ENCODE data around the gene FAM163B. TPM values are rescaled to one million over a fixed set of nuclear protein-coding genes. Genes with fewer than 3 reads are reported as not detected.
A peak's percentile ranks its signal among the peaks of the same experiment; 100 is the strongest.
"Not testable (repeated sequence)": the region's sequence is repeated elsewhere in the genome, so short reads cannot be mapped to it uniquely, and the experiment has no call there.

Gene FAM163B
- total and polyA plus RNA-seq, 2 experiments from 2014 or later, result 0.35 to 1.0 TPM

DNA sequence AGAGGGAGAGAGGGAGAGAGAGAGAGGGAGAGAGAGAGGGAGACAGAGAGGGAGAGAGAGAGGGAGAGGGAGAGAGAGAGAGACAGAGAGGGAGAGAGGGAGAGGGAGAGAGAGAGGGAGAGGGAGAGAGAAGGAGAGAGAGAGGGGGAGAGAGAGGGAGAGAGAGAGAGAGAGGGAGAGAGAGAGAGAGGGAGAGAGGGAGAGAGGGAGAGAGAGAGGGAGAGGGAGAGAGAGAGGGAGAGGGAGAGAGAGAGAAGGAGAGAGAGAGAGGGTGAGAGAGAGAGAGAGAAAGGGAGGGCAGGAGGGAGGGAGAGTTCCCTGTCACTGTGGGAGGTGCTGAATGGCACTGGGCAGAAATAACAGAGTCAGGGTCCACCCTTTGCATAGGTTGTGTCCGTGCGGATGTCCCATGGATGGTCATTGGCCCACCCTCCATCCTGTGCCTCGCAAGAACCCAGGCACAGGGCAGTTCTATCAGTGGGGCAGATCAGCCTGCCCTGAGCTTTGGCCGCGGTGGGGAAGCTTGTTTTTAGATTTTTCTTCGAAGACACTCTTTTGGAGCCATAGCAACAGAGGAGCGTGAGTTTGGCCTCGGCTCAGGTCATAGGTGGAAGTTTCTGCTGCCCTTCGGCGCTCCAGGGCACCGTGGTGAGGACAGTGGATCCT is 44.6 kb downstream of the FAM163B start:
- 88% methylated on average over 11 of the region's 11 CpGs for WGBS (ENCODE audit: low lambda C conversion rate, missing lambda C conversion rate)
- Histone ChIP-seq H3K27me3 (no peaks in the 10 kb centered on the region), H3K4me1 (ENCODE audit: insufficient read depth) (peaks cover 16% of the 10 kb centered on the region), H4K20me1 (ENCODE audit: insufficient read depth, poor library complexity, severe bottlenecking) (no peaks in the 10 kb centered on the region), H3K27ac (peak overlapping the region; percentile 80), H3K4me2 (no peak overlapping the region), H3K9me3 (ENCODE audit: low read depth) (no peaks in the 10 kb centered on the region), H2AFZ (no peak overlapping the region), H3K36me3 (replicated peaks; ENCODE audit: insufficient read depth, low read depth) (no peaks in the 10 kb centered on the region), H3K4me3 (no peak overlapping the region), H3K9me2 (replicated peaks; ENCODE audit: insufficient read depth) (no peaks in the 10 kb centered on the region), H3K79me2 (no peaks in the 10 kb centered on the region)
- no peak for DNase-seq (ENCODE audit: low spot score)
- TF ChIP-seq EZH2 (IDR thresholded peaks at IDR 0.05; ENCODE audit: borderline replicate concordance), result no peak
- TF ChIP-seq EZH2phosphoT487 (IDR thresholded peaks at IDR 0.05; ENCODE audit: low read depth, severe bottlenecking, unreplicated experiment), result no peak
- TF ChIP-seq, protein P1, sequence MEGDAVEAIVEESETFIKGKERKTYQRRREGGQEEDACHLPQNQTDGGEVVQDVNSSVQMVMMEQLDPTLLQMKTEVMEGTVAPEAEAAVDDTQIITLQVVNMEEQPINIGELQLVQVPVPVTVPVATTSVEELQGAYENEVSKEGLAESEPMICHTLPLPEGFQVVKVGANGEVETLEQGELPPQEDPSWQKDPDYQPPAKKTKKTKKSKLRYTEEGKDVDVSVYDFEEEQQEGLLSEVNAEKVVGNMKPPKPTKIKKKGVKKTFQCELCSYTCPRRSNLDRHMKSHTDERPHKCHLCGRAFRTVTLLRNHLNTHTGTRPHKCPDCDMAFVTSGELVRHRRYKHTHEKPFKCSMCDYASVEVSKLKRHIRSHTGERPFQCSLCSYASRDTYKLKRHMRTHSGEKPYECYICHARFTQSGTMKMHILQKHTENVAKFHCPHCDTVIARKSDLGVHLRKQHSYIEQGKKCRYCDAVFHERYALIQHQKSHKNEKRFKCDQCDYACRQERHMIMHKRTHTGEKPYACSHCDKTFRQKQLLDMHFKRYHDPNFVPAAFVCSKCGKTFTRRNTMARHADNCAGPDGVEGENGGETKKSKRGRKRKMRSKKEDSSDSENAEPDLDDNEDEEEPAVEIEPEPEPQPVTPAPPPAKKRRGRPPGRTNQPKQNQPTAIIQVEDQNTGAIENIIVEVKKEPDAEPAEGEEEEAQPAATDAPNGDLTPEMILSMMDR (IDR thresholded peaks at IDR 0.05; ENCODE audit: poor library complexity), result peak; percentile 13

DNA sequence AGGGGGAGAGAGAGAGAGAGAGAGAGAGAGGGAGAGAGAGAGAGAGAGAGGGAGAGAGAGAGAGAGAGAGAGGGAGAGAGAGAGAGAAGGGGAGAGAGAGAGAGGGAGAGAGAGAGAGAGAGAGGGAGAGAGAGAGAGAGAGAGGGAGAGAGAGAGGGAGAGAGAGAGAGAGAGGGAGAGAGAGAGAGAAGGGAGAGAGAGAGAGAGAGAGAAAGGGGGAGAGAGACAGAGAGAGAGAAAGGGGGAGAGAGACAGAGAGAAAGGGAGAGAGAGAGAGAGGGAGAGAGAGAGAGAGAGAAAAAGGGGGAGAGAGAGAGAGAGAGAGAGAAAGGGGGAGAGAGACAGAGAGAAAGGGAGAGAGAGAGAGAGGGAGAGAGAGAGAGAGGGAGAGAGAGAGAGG is 45.4 kb downstream of the FAM163B start:
- not testable (repeated sequence) for H3K4me3 ChIP-seq; H3K27me3 ChIP-seq; DNase-seq (ENCODE audit: low spot score); H4K20me1 ChIP-seq (ENCODE audit: insufficient read depth, poor library complexity, severe bottlenecking); H2AFZ ChIP-seq; H3K36me3 ChIP-seq (replicated peaks; ENCODE audit: insufficient read depth, low read depth); H3K9me3 ChIP-seq (ENCODE audit: low read depth); H3K79me2 ChIP-seq; H3K27ac ChIP-seq; H3K9me2 ChIP-seq (replicated peaks; ENCODE audit: insufficient read depth)
- Histone ChIP-seq H3K4me1 (ENCODE audit: insufficient read depth) (peaks cover 20% of the 10 kb centered on the region), H3K4me2 (peak overlapping the region; percentile 15)
- TF ChIP-seq, protein P1 (IDR thresholded peaks at IDR 0.05; ENCODE audit: poor library complexity), result peak; percentile 26

DNA sequence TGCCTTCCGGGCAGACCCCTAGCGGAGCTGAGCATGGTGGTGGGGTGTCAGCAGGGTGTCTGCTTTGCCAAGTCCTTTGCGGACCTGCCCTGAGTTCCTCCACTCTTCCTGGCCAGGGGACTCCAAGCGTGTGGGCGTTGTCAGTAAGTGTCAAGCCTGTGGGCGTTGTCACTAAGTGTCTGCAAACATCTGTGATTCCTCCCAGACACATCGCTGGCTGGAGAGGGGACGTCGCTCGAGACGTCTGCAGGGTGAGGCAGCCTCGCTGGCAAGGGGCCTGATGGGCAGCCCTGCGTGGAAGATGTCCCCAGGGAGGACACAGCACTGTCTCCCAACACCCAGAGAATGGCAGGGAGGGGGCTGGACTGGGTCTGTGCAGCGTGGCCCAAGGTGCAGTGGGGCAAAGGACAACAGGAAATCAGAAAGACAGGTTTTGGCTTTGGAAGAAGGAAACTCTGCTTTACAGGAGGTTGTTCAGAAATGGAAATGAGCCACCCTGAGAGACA is 45.8 kb downstream of the FAM163B start:
- peak overlapping the region; percentile 15 for H3K4me2 ChIP-seq
- H3K4me1 ChIP-seq (ENCODE audit: insufficient read depth), result peaks cover 24% of the 10 kb centered on the region
- H3K36me3 ChIP-seq (replicated peaks; ENCODE audit: insufficient read depth, low read depth), result no peaks in the 10 kb centered on the region
- no peaks in the 10 kb centered on the region for H3K9me3 ChIP-seq (ENCODE audit: low read depth)
- no peaks in the 10 kb centered on the region for H3K27me3 ChIP-seq
- WGBS (ENCODE audit: low lambda C conversion rate, missing lambda C conversion rate), result 18% methylated on average over 14 of the region's 14 CpGs
- peak; percentile 75 for DNase-seq (ENCODE audit: low spot score)
- H3K79me2 ChIP-seq, result no peaks in the 10 kb centered on the region
- H3K4me3 ChIP-seq, result no peak overlapping the region
- TF ChIP-seq EZH2 (IDR thresholded peaks at IDR 0.05; ENCODE audit: borderline replicate concordance) (no peak), EZH2phosphoT487 (IDR thresholded peaks at IDR 0.05; ENCODE audit: low read depth, severe bottlenecking, unreplicated experiment) (no peak)
- TF ChIP-seq, protein P1 (IDR thresholded peaks at IDR 0.05; ENCODE audit: poor library complexity), result no peak
- no peaks in the 10 kb centered on the region for H3K9me2 ChIP-seq (replicated peaks; ENCODE audit: insufficient read depth)
- no peak overlapping the region for H2AFZ ChIP-seq
- no peak overlapping the region for H3K27ac ChIP-seq
- no peaks in the 10 kb centered on the region for H4K20me1 ChIP-seq (ENCODE audit: insufficient read depth, poor library complexity, severe bottlenecking)

Measured in hepatocyte (in vitro differentiated cells).